GM12801 (cell line): ENCODE data around the gene DPAGT1.

Source experiments
- TF ChIP-seq, protein P1 (sequence below): IDR thresholded peaks from one replicate; pipeline ENCODE4 v1.5.1; 2011; ENCODE audit warnings: control low read depth; ENCODE audit not compliant: insufficient read length; ENCODE audit errors: extremely low read depth

DPAGT1 gene

DNA sequence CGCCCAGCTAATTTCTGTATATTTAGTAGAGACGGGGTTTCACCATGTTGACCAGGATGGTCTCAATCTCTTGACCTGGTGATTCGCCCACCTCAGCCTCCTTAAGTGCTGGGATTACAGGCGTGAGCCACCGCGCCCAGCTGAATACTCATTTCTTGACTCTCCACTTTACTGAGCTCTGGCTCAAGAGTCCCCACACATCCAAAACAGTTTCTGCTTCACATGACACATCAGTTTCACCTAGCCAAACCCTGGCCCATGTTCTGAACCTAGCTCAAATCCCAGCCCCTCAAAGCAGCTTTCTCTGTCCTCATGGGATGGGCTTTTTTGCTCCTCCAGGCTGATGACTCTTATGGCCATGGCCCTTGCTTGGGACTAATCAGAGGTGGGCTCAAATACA is 54.4 kb downstream of the DPAGT1 start:
- TF ChIP-seq, protein P1, sequence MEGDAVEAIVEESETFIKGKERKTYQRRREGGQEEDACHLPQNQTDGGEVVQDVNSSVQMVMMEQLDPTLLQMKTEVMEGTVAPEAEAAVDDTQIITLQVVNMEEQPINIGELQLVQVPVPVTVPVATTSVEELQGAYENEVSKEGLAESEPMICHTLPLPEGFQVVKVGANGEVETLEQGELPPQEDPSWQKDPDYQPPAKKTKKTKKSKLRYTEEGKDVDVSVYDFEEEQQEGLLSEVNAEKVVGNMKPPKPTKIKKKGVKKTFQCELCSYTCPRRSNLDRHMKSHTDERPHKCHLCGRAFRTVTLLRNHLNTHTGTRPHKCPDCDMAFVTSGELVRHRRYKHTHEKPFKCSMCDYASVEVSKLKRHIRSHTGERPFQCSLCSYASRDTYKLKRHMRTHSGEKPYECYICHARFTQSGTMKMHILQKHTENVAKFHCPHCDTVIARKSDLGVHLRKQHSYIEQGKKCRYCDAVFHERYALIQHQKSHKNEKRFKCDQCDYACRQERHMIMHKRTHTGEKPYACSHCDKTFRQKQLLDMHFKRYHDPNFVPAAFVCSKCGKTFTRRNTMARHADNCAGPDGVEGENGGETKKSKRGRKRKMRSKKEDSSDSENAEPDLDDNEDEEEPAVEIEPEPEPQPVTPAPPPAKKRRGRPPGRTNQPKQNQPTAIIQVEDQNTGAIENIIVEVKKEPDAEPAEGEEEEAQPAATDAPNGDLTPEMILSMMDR = no peak
